Activated CD4-positive, CD25-positive, alpha-beta regulatory T cell treated with anti-CD3 and anti-CD28 coated beads, Interleukin-2, amount 50 U/mL, for 72 hours (primary cell): ENCODE results near the gene FRRS1.

Experiments
- DNase-seq: peaks from one replicate; pipeline ENCODE4 v3.0.0; 2021

FRRS1 gene

DNA sequence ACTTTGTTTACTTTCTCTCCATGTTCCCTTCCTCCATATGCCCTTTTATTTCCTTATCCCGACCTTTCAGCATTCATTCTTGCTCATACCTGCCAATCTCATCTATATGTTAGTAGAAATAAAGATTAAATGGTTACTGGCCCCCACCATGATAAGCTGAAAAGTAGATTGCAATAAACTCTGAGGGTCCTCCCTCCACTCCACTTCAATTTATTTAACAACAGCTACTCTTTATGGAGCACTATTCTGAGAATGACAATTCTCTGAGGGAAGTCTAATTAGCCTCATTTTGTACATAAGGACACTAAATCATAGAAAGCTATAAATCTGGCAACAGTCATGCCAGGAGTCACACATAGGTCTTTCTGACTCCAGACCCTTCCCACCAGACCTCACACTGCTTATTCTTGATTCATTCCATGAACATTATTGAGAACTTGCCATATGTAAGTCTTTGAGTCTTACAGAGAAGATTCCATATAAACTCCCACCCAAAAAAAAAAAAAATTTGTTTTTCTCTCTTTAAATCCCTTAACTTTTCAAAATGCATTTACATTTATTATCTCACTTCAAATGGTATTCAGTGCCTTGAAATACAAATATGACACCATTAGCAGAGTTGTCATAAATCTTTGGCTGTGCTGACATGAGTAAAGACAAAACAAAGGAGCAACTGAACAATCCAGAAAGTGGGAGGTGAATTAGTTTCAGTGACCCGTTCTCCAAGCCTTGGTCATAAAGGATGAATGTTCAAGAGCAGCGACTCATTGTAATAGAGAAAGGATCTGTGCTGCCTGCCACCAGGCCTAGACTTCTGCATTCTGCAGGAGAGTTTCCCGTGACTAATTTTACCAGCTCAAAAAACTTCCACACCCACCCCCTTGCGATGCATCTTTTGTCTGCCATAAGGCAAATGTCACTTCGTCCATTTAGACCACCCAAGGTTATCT is 92.0 kb downstream of the FRRS1 start:
- no peak for DNase-seq

- DNase-seq = no peak
Measured at GRCh38 chr1:99673315-99673714, 93.1 kb downstream of the FRRS1 start.

DNA sequence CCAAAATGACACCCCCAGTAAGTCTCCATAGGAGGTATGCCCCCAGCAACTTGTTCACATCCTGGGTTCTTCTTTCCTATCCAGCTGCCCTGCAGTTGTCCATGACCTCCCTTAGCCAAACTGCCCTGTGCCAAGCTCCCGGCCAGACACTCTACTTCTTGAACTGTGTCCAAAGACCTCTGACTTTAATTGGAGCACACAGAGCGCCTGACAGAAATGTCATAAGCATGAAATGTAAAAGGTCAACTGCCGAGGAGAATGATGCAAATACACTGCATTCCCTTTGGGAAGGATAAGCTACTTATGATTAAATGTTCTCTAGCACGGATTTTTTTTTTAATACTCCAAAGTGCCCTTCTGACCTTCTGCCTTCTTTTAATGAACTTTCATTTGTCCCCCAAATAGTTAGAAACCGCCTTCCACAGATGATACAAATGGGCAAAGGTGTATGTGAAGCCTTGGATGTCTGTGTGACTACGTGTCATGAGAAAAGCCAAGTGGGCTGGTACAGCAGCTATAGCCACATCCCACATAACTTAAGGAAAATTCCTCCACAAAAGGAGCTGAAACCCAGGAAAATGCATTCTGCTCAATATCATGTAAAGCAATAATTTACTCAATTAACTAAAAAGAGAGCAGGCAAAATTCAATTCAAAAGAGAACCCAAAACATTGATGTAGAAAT is 93.8 kb downstream of the FRRS1 start:
- DNase-seq = no peak

- DNase-seq = no peak
Measured at GRCh38 chr1:99672038-99672437, 94.4 kb downstream of the FRRS1 start.

DNA sequence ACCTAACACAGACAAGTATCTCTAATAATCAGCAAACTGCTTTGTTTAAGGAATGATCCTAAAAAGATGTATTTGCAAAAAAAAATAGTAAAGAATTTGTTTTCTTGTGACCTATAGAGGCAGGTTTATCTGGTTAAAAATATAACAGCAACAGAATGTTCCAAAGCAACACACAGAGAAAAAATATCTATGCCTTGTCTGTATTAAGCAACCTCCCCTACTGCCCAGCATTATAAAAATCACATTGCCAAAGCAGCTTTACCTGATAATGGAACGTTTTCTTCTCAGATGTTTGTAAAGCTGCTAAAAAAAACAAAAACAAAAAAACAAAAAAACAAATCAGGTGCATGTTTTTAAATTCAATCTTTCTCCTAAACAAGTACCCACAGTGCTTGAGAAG is 95.9 kb downstream of the FRRS1 start:
- no peak for DNase-seq

DNA sequence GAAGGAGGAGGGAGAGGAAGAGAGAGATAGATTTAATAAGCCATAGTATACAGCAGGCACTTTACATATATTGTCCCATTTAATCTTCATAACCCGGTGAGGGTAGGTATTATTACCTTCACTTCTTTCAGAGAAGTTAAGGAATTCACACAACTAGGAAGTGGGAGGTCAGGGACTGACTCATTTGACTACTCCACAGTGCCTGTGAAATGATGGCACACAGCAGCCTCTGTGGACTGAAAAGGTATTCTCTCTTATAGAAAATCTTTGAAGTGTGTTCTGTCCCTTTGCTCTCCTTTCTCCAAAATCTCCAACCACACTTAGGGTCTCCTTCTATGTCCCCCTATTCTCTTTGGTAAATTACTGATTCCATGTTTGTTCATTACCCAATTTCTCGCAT is 96.6 kb downstream of the FRRS1 start:
- DNase-seq = no peak

GRCh38 chr1:99669376-99669775 is 97.1 kb downstream of the FRRS1 start:
- DNase-seq = no peak

GRCh38 chr1:99665212-99665611 is 101.2 kb downstream of the FRRS1 start:
- DNase-seq = no peak

DNA sequence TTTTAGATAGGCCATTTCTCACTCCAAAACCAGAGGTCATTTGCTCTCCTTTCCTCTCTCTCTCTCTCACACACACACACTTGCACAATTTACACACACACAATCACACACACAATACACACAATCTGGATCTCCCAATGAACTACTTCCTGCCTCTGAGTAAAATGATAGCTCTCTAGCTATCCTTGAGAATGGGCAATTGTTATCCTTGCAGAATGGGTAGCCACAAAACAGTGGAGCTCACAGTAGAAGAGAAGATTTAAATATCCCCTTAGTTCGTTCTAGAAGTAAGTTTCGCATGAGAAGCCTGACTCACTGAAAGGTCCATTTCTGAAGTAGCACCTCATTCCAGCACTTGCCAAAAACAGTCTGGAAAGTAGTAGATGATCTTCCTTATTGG is 102.9 kb downstream of the FRRS1 start:
- DNase-seq = no peak

GRCh38 chr1:99662539-99663080 is 103.8 kb downstream of the FRRS1 start:
- DNase-seq = no peak

DNA sequence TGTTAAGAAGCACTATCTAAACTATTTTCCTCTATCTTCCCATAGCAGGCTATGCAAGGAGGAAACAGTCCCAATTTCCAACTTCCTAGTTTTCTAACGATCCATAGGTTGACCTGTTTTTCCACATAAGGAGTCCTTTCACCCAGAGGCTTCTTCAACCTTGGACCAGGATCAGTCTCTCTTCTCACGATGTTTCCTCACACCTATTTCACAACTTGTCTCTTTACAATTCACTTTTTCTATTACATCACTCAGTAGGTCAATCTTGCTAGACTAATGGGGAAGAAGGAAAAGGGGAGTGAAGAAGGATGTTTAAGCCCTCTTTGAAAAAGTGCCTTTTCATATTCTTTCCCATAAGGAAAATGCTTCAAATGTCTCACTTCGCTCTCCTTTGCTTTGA is 104.7 kb downstream of the FRRS1 start:
- DNase-seq = no peak

DNA sequence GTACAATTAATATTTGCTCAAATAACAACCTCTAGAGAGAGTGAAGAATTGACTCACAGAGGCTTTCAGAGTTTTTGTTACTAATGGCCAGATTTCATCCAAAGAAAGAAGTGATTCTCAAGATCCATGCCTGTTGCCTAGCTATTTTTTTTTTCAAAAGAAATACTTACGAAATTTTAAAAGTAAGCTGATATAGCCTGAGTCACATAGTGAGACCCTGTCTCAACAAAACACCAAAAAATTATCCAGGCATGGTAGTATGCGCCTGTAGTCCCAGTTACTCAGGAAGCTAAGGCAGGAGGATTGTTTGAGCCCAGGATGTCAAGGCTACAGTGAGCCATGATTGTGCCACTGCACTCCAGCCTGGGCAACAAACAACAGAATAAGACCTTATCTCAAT is 105.9 kb downstream of the FRRS1 start:
- DNase-seq = no peak

- DNase-seq = no peak
Measured at GRCh38 chr1:99659755-99660210, 106.7 kb downstream of the FRRS1 start.
